ENCODE measurements around the gene CD300A. TPM values are rescaled to one million over a fixed set of nuclear protein-coding genes. Genes with fewer than 3 reads are reported as not detected.

Gene CD300A
- total RNA-seq, 3 donors from 2014 or later (not counting 1 experiment from before 2014, with no cell fraction given) = 287 to 370 (median 295) TPM

DNA sequence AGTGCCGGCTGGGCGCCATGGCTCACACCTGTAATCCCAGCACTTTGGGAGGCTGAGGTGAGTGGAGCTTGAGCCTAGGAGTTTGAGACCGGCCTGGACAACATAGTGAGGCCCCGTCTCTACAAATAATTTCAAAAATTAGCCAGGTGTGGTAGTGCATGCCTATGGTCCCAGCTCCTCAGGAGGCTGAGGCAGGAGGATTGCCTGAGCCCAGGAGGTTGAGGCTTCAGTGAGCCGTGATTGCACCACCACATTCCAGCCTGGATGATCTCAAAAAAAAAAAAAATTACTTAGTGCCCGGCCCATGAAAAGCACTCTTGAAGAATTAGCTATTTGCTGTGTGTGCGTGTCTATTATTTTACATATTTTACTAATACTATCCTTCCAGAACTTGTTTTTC lies 24.9 kb upstream of the CD300A start:
- DNase-seq (no peak), ATAC-seq (no peak)
- intact Hi-C loops (cut with micrococcal nuclease) = no loop called here
- H3K9me3 Mint-ChIP-seq = peaks cover 0 to 3% of the 10 kb centered on the region in 2 donors
- H3K27me3 Mint-ChIP-seq (ENCODE audit: low read depth in 2 of 2) = peaks cover 2 to 4% of the 10 kb centered on the region in 2 donors
- Histone ChIP-seq H3K36me3 (ENCODE audit: control insufficient read depth, insufficient read depth, low read length) (no peaks in the 10 kb centered on the region), H3K4me3 (ENCODE audit: low read length) (no peak overlapping the region), H3K27me3 (ENCODE audit: control insufficient read depth, insufficient read depth, low read length) (no peaks in the 10 kb centered on the region), H3K4me1 (ENCODE audit: control insufficient read depth, insufficient read depth, low read length) (peaks cover 34% of the 10 kb centered on the region), H3K9me3 (ENCODE audit: control insufficient read depth, insufficient read depth, low read length) (peaks cover 12% of the 10 kb centered on the region), H3K27ac (ENCODE audit: low read length) (no peak overlapping the region)
- TF ChIP-seq, protein P1, sequence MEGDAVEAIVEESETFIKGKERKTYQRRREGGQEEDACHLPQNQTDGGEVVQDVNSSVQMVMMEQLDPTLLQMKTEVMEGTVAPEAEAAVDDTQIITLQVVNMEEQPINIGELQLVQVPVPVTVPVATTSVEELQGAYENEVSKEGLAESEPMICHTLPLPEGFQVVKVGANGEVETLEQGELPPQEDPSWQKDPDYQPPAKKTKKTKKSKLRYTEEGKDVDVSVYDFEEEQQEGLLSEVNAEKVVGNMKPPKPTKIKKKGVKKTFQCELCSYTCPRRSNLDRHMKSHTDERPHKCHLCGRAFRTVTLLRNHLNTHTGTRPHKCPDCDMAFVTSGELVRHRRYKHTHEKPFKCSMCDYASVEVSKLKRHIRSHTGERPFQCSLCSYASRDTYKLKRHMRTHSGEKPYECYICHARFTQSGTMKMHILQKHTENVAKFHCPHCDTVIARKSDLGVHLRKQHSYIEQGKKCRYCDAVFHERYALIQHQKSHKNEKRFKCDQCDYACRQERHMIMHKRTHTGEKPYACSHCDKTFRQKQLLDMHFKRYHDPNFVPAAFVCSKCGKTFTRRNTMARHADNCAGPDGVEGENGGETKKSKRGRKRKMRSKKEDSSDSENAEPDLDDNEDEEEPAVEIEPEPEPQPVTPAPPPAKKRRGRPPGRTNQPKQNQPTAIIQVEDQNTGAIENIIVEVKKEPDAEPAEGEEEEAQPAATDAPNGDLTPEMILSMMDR (IDR thresholded peaks at IDR 0.05) = no peak
- 95% methylated on average over 6 of the region's 7 CpGs for WGBS (ENCODE audit: insufficient coverage)
- H3K36me3 Mint-ChIP-seq = no peaks in the 10 kb centered on the region
- H3K4me3 Mint-ChIP-seq = no peak overlapping the region
- no peak overlapping the region for H3K27ac Mint-ChIP-seq
- peaks cover 13 to 17% of the 10 kb centered on the region in 2 donors for H3K4me1 Mint-ChIP-seq

DNA sequence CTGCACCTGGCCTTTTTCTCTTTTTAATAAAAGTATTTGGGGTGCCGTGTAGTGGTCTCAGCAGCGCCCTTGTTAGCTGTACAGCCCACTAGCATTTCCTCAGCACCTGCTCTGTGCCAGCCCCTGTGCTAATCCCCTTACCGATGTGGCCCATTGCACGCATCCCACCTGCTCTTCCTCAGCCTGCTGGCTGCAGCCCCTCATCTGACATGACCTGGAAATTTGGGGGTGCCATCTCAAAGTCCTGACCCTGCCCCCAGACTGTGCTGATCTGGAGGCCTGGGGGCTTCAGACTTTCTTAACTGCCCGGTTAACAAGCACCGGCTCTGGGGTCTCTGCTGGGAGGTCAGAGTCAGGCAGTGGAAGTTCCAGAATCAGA lies 24.2 kb upstream of the CD300A start:
- H3K36me3 ChIP-seq (ENCODE audit: control insufficient read depth, insufficient read depth, low read length) = no peaks in the 10 kb centered on the region
- no peak overlapping the region for H3K27ac ChIP-seq (ENCODE audit: low read length)
- WGBS (ENCODE audit: insufficient coverage) = 76% methylated on average over 6 of the region's 6 CpGs
- no peaks in the 10 kb centered on the region for H3K27me3 ChIP-seq (ENCODE audit: control insufficient read depth, insufficient read depth, low read length)
- ATAC-seq = no peak
- peaks cover 0 to 3% of the 10 kb centered on the region in 2 donors for H3K9me3 Mint-ChIP-seq
- peaks cover 12% of the 10 kb centered on the region for H3K9me3 ChIP-seq (ENCODE audit: control insufficient read depth, insufficient read depth, low read length)
- H3K27me3 Mint-ChIP-seq (ENCODE audit: low read depth in 2 of 2) = peaks cover 0 to 6% of the 10 kb centered on the region in 2 donors
- no peak overlapping the region for H3K4me3 ChIP-seq (ENCODE audit: low read length)
- H3K4me1 ChIP-seq (ENCODE audit: control insufficient read depth, insufficient read depth, low read length) = peaks cover 39% of the 10 kb centered on the region
- peaks cover 13 to 22% of the 10 kb centered on the region in 2 donors for H3K4me1 Mint-ChIP-seq
- H3K36me3 Mint-ChIP-seq = no peaks in the 10 kb centered on the region
- H3K4me3 Mint-ChIP-seq = no peak overlapping the region
- no peak for DNase-seq
- no peak overlapping the region for H3K27ac Mint-ChIP-seq
- intact Hi-C loops (cut with micrococcal nuclease) = no loop called here
- TF ChIP-seq, protein P1 (IDR thresholded peaks at IDR 0.05) = no peak

DNA sequence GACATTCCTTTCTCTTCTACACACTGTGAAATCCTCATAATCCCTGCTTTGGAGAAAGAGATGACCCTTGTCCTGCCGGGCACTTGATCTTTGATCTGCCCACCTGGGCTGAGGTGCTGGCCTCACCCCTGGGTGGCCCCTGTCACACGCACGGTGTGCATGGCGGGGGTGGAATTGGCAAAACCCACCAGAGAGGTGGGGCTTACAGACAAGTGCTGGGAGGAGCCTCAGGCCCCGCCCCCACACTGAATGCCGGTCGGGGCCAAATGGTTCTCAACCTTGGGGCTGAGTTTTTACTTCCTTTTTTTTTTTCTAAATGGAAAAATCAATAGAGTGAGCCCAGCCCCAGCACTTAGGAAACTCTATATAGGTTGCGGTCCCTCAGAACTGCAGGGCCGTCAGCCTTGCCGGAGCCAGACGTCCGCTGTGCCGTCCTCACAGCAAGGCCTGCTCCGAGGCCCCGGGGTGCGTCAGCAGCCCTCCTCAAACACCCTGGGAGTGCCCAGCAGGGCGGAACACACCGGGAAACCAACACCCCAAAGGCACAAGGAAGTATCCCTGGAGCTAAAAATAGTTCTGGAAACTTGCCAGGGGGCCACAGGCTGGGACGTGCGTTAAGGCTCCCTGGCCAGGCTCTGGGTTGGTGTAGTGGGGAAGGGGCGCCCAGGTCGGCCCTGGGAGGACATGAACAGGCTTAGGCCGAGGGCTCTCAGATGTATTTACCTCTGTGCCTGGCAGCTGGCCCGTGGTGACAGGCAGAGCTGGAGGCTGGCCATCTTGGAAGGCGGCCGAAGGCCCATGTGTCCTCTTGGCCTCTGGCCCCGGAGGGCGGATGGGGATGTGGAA lies 23.5 kb upstream of the CD300A start:
- Histone ChIP-seq H3K27me3 (ENCODE audit: control insufficient read depth, insufficient read depth, low read length) (no peaks in the 10 kb centered on the region), H3K4me1 (ENCODE audit: control insufficient read depth, insufficient read depth, low read length) (peaks cover 39% of the 10 kb centered on the region), H3K9me3 (ENCODE audit: control insufficient read depth, insufficient read depth, low read length) (peaks cover 8% of the 10 kb centered on the region), H3K36me3 (ENCODE audit: control insufficient read depth, insufficient read depth, low read length) (no peaks in the 10 kb centered on the region), H3K27ac (ENCODE audit: low read length) (no peak overlapping the region), H3K4me3 (ENCODE audit: low read length) (no peak overlapping the region)
- ATAC-seq = peak; percentile 48 to 75 (median 64)
- no peaks in the 10 kb centered on the region for H3K36me3 Mint-ChIP-seq
- H3K27ac Mint-ChIP-seq = no peak overlapping the region
- 25% methylated on average over 28 of the region's 28 CpGs for WGBS (ENCODE audit: insufficient coverage)
- TF ChIP-seq, protein P1 (IDR thresholded peaks at IDR 0.05) = no peak
- peak in 1 of 2 donors; percentile 51 for DNase-seq
- no peak overlapping the region for H3K4me3 Mint-ChIP-seq
- H3K4me1 Mint-ChIP-seq = peaks cover 13 to 22% of the 10 kb centered on the region in 2 donors
- intact Hi-C loops (cut with micrococcal nuclease) = no loop called here
- H3K9me3 Mint-ChIP-seq = peaks cover 0 to 1% of the 10 kb centered on the region in 2 donors
- H3K27me3 Mint-ChIP-seq (ENCODE audit: low read depth in 2 of 2) = peaks cover 0 to 6% of the 10 kb centered on the region in 2 donors
